Thymus (tissue), 11 donors: Measurements from ENCODE around the gene SS18. TPM values are rescaled to one million over a fixed set of nuclear protein-coding genes. Genes with fewer than 3 reads are reported as not detected.

Experiments used
- DNase-seq, 9 donors: peaks; one replicate each; pipeline ENCODE4 v3.0.0-alpha.2; 2013; ENCODE audit warnings: low spot score in 9 of 9, low read depth in 6 of 9, missing footprints in 1 of 9
- H3K27ac ChIP-seq, 2 donors: one replicate each; pipeline ENCODE4 v1.5.1; 2013; ENCODE audit warnings: control low read depth in 1 of 2, low read depth in 1 of 2, low read length in 1 of 2, mild to moderate bottlenecking in 1 of 2, moderate library complexity in 1 of 2
- H3K27me3 ChIP-seq, 2 donors: one replicate each; pipeline ENCODE4 v1.5.1; 2013; ENCODE audit warnings: low read length in 1 of 2; ENCODE audit not compliant: control insufficient read depth in 2 of 2, insufficient read depth in 1 of 2
- H3K36me3 ChIP-seq, 2 donors: one replicate each; pipeline ENCODE4 v1.5.1; 2013; ENCODE audit warnings: low read length in 1 of 2, mild to moderate bottlenecking in 1 of 2, moderate library complexity in 1 of 2; ENCODE audit not compliant: control insufficient read depth in 2 of 2, insufficient read depth in 2 of 2
- H3K4me1 ChIP-seq, 2 donors: one replicate each; pipeline ENCODE4 v1.5.1; 2013; ENCODE audit warnings: low read length in 2 of 2; ENCODE audit not compliant: control insufficient read depth in 2 of 2, insufficient read depth in 2 of 2
- H3K4me3 ChIP-seq, 2 donors: one replicate each; pipeline ENCODE4 v1.5.1; 2013; ENCODE audit warnings: low read length in 2 of 2, control low read depth in 1 of 2, mild to moderate bottlenecking in 1 of 2
- H3K9me3 ChIP-seq, 2 donors: one replicate each; pipeline ENCODE4 v1.5.1; 2013; ENCODE audit warnings: low read length in 1 of 2, mild to moderate bottlenecking in 1 of 2; ENCODE audit not compliant: control insufficient read depth in 2 of 2, insufficient read depth in 1 of 2
- WGBS: extraction: QIAGEN DNeasy Blood & Tissue Kit; methylation state at CpG from one replicate; pipeline ENCODE4 v1.1.7; 2013; 5-methylcytosine and 5-hydroxymethylcytosine counted together
- polyA plus RNA-seq: library from polyadenylated mRNA; stranded (reverse); fragments of 200-250 nt; gene quantifications from one replicate; pipeline ENCODE4 v1.2.3, GENCODE V29; 2013
- total RNA-seq: library from RNA; stranded (reverse); fragments of 120-200 nt; gene quantifications from one replicate; pipeline ENCODE4 v1.2.4, GENCODE V29; 2013
- donor health status: healthy.

The SS18 gene
- total and polyA plus RNA-seq, 2 donors, result 49.3 to 51.2 TPM

- 98% methylated on average over 1 of the region's 1 CpG for WGBS
Observed at GRCh38 chr18:26002375-26002910, 88.0 kb downstream of the SS18 start.

GRCh38 chr18:25998461-25998860 lies 92.0 kb downstream of the SS18 start:
- no peak for DNase-seq
- no peak overlapping the region for H3K4me3 ChIP-seq
- no peaks in the 10 kb centered on the region for H3K9me3 ChIP-seq
- no peaks in the 10 kb centered on the region for H3K36me3 ChIP-seq
- no peaks in the 10 kb centered on the region for H3K27me3 ChIP-seq
- H3K27ac ChIP-seq, result no peak overlapping the region
- H3K4me1 ChIP-seq, result no peaks in the 10 kb centered on the region

More at GRCh38 chr18:26002375-26002910, 88.0 kb downstream of the SS18 start:
- Histone ChIP-seq H3K4me1 (no peaks in the 10 kb centered on the region), H3K4me3 (no peak overlapping the region), H3K36me3 (no peaks in the 10 kb centered on the region), H3K27me3 (no peaks in the 10 kb centered on the region), H3K27ac (no peak overlapping the region), H3K9me3 (no peaks in the 10 kb centered on the region)
- no peak for DNase-seq

GRCh38 chr18:25992566-25992965 lies 97.8 kb downstream of the SS18 start:
- no peak overlapping the region for H3K4me3 ChIP-seq
- H3K9me3 ChIP-seq, result no peaks in the 10 kb centered on the region
- H3K36me3 ChIP-seq, result no peaks in the 10 kb centered on the region
- WGBS, result 94% methylated on average over 2 of the region's 2 CpGs
- DNase-seq, result no peak
- H3K4me1 ChIP-seq, result no peaks in the 10 kb centered on the region
- no peaks in the 10 kb centered on the region for H3K27me3 ChIP-seq
- no peak overlapping the region for H3K27ac ChIP-seq

GRCh38 chr18:25990473-25990872 lies 99.9 kb downstream of the SS18 start:
- Histone ChIP-seq H3K4me1 (no peaks in the 10 kb centered on the region), H3K4me3 (no peak overlapping the region), H3K27ac (no peak overlapping the region), H3K27me3 (no peaks in the 10 kb centered on the region), H3K36me3 (no peaks in the 10 kb centered on the region), H3K9me3 (no peaks in the 10 kb centered on the region)
- WGBS, result 97% methylated on average over 8 of the region's 8 CpGs
- no peak for DNase-seq

- Histone ChIP-seq H3K4me1 (no peaks in the 10 kb centered on the region), H3K36me3 (no peaks in the 10 kb centered on the region), H3K4me3 (no peak overlapping the region), H3K27me3 (no peaks in the 10 kb centered on the region), H3K9me3 (no peaks in the 10 kb centered on the region), H3K27ac (no peak overlapping the region)
- WGBS, result 92% methylated on average over 1 of the region's 1 CpG
- no peak for DNase-seq
Observed at GRCh38 chr18:25985707-25986394, 104.6 kb downstream of the SS18 start.

- Histone ChIP-seq H3K4me3 (no peak overlapping the region), H3K9me3 (no peaks in the 10 kb centered on the region)
- 96% methylated on average over 2 of the region's 2 CpGs for WGBS
Observed at GRCh38 chr18:25983730-25984129, 106.7 kb downstream of the SS18 start.

GRCh38 chr18:25982961-25983360 lies 107.5 kb downstream of the SS18 start:
- Histone ChIP-seq H3K9me3 (no peaks in the 10 kb centered on the region), H3K4me1 (no peaks in the 10 kb centered on the region), H3K36me3 (no peaks in the 10 kb centered on the region), H3K27me3 (no peaks in the 10 kb centered on the region), H3K4me3 (no peak overlapping the region), H3K27ac (no peak overlapping the region)
- DNase-seq, result no peak
- 99% methylated on average over 3 of the region's 3 CpGs for WGBS

More at GRCh38 chr18:25983730-25984129, 106.7 kb downstream of the SS18 start:
- H3K27me3 ChIP-seq, result no peaks in the 10 kb centered on the region
- no peaks in the 10 kb centered on the region for H3K36me3 ChIP-seq
- H3K4me1 ChIP-seq, result no peaks in the 10 kb centered on the region
- no peak overlapping the region for H3K27ac ChIP-seq
- DNase-seq, result no peak

GRCh38 chr18:25982153-25982552 lies 108.3 kb downstream of the SS18 start:
- Histone ChIP-seq H3K9me3 (no peaks in the 10 kb centered on the region), H3K36me3 (no peaks in the 10 kb centered on the region), H3K4me3 (no peak overlapping the region), H3K4me1 (no peaks in the 10 kb centered on the region), H3K27me3 (no peaks in the 10 kb centered on the region), H3K27ac (no peak overlapping the region)
- DNase-seq, result no peak
- 87% methylated on average over 1 of the region's 1 CpG for WGBS

GRCh38 chr18:25979369-25980040 lies 110.9 kb downstream of the SS18 start:
- Histone ChIP-seq H3K4me3 (no peak overlapping the region), H3K36me3 (no peaks in the 10 kb centered on the region), H3K4me1 (no peaks in the 10 kb centered on the region), H3K9me3 (no peaks in the 10 kb centered on the region), H3K27ac (no peak overlapping the region), H3K27me3 (no peaks in the 10 kb centered on the region)
- DNase-seq, result no peak
- 94% methylated on average over 2 of the region's 2 CpGs for WGBS
